Activated CD4-positive, CD25-positive, alpha-beta regulatory T cell treated with anti-CD3 and anti-CD28 coated beads, Interleukin-2, amount 50 U/mL, for 24 hours (primary cell): ENCODE results near the gene PRKCE.

Experiments used
- ATAC-seq, 2 donors: fragments of 150-1000 bp; cut with Tn5 transposase; one replicate each; pipeline ENCODE4 v1.10.0; 2021; ENCODE audit warnings: mild to moderate bottlenecking in 1 of 2, moderate library complexity in 1 of 2

The PRKCE gene

GRCh38 chr2:46065152-46065551 is 413.7 kb downstream of the PRKCE start:
- no peak for ATAC-seq

GRCh38 chr2:46066116-46066515 is 414.6 kb downstream of the PRKCE start:
- no peak for ATAC-seq

GRCh38 chr2:46066601-46067000 is 415.1 kb downstream of the PRKCE start:
- no peak for ATAC-seq

GRCh38 chr2:46067062-46067461 is 415.6 kb downstream of the PRKCE start:
- no peak for ATAC-seq

- ATAC-seq: peak; percentile 87 to 89
Observed at GRCh38 chr2:46067501-46068305, 416.2 kb downstream of the PRKCE start.

- no peak for ATAC-seq
Observed at GRCh38 chr2:46068636-46069035, 417.2 kb downstream of the PRKCE start.

GRCh38 chr2:46071074-46071473 is 419.6 kb downstream of the PRKCE start:
- ATAC-seq: no peak

GRCh38 chr2:46072101-46072820 is 420.8 kb downstream of the PRKCE start:
- ATAC-seq: no peak

- no peak for ATAC-seq
Observed at GRCh38 chr2:46073540-46074046, 422.1 kb downstream of the PRKCE start.

GRCh38 chr2:46074501-46074900 is 423.0 kb downstream of the PRKCE start:
- no peak for ATAC-seq

- no peak for ATAC-seq
Observed at GRCh38 chr2:46075848-46076247, 424.4 kb downstream of the PRKCE start.

GRCh38 chr2:46076251-46076650 is 424.8 kb downstream of the PRKCE start:
- no peak for ATAC-seq

- no peak for ATAC-seq
Observed at GRCh38 chr2:46076875-46077274, 425.4 kb downstream of the PRKCE start.

GRCh38 chr2:46077522-46078107 is 426.1 kb downstream of the PRKCE start:
- ATAC-seq: peak in 1 of 2 donors; percentile 15

- peak in 1 of 2 donors; percentile 58 for ATAC-seq
Observed at GRCh38 chr2:46079985-46080560, 428.6 kb downstream of the PRKCE start.

GRCh38 chr2:46082531-46083485 is 431.3 kb downstream of the PRKCE start:
- ATAC-seq: no peak

- no peak for ATAC-seq
Observed at GRCh38 chr2:46086578-46087070, 435.1 kb downstream of the PRKCE start.

- ATAC-seq: no peak
Observed at GRCh38 chr2:46087492-46087891, 436.0 kb downstream of the PRKCE start.

- no peak for ATAC-seq
Observed at GRCh38 chr2:46091004-46091403, 439.5 kb downstream of the PRKCE start.

GRCh38 chr2:46091961-46092667 is 440.6 kb downstream of the PRKCE start:
- peak; percentile 92 to 95 for ATAC-seq

- no peak for ATAC-seq
Observed at GRCh38 chr2:46094689-46095088, 443.2 kb downstream of the PRKCE start.
